ENCODE measurements around the gene DPP6. TPM values are rescaled to one million over a fixed set of nuclear protein-coding genes. Genes with fewer than 3 reads are reported as not detected.

Gene DPP6
- total RNA-seq, 1 donor from 2014 or later: 1.2 TPM

- TF ChIP-seq CTCF (conservative IDR thresholded peaks at IDR 0.05; ENCODE audit: low read depth, low read length): no peak
- no peak overlapping the region for H3K4me3 ChIP-seq (ENCODE audit: low read depth, low read length)
- DNase-seq (ENCODE audit: low read depth): no peak
Observed at GRCh38 chr7:154326421-154326820, 274.2 kb downstream of the DPP6 start.

- no peak overlapping the region for H3K4me3 ChIP-seq (ENCODE audit: low read depth, low read length)
- no peak for TF ChIP-seq CTCF (conservative IDR thresholded peaks at IDR 0.05; ENCODE audit: low read depth, low read length)
- no peak for DNase-seq (ENCODE audit: low read depth)
Observed at GRCh38 chr7:154330318-154330717, 278.1 kb downstream of the DPP6 start.

GRCh38 chr7:154332811-154333580, 280.8 kb downstream of the DPP6 start:
- no peak overlapping the region for H3K4me3 ChIP-seq (ENCODE audit: low read depth, low read length)
- no peak for TF ChIP-seq CTCF (conservative IDR thresholded peaks at IDR 0.05; ENCODE audit: low read depth, low read length)
- DNase-seq (ENCODE audit: low read depth): no peak

- no peak for DNase-seq (ENCODE audit: low read depth)
- no peak overlapping the region for H3K4me3 ChIP-seq (ENCODE audit: low read depth, low read length)
- TF ChIP-seq CTCF (conservative IDR thresholded peaks at IDR 0.05; ENCODE audit: low read depth, low read length): no peak
Observed at GRCh38 chr7:154336295-154336694, 284.1 kb downstream of the DPP6 start.

- TF ChIP-seq CTCF (conservative IDR thresholded peaks at IDR 0.05; ENCODE audit: low read depth, low read length): no peak
- no peak overlapping the region for H3K4me3 ChIP-seq (ENCODE audit: low read depth, low read length)
- no peak for DNase-seq (ENCODE audit: low read depth)
Observed at GRCh38 chr7:154338701-154339506, 286.7 kb downstream of the DPP6 start.

GRCh38 chr7:154342971-154343633, 290.9 kb downstream of the DPP6 start:
- no peak for DNase-seq (ENCODE audit: low read depth)
- TF ChIP-seq CTCF (conservative IDR thresholded peaks at IDR 0.05; ENCODE audit: low read depth, low read length): no peak
- H3K4me3 ChIP-seq (ENCODE audit: low read depth, low read length): no peak overlapping the region
